NCI-H748 (cell line): ENCODE measurements around the gene ZBED2.

Experiments
- DNase-seq: peaks from one replicate; lab custom pipeline; 2025; ENCODE audit not compliant: unreplicated experiment; lab: John Stamatoyannopoulos, UW

Gene ZBED2

DNA sequence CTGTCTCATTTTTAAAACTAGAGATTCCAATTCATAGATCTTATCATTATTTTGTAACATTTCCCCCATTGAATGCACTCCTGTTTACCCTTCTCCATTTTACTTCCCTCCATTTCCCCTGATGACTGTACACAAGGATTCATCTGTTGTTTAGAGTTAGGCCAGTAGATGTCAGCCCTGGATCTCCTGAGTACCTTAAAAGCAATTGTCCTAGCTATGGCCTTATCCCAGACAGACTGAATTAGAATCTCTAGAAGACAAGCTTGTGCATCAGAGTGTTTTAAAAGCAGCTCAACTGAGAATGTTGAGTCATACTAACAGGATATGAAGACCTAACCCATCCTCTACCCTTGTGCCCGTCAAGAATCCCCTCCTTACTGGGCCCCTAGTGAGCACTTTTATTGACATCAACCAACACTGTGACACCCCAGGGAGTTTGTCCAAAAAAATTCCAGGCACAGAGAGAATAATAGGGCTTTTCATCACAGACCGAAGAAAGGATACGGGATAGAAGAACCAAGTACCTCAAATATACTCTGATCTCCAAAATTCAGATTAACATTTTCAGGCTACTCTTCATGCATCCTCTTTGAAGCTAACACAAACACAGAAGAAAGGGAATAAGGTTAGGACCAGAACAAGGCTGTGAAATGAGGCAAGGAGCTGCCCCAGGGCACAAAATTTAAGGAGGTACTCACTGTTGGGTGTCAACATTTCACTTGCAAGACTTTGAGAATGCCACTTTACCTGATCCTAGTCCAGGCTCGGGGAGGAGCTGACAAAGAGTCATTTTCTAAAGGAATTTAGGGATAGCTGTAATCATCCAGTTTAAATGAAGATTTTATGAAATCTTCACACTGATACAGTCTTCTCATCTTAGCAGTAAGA is 17.1 kb downstream of the ZBED2 start:
- peak; percentile 25 for DNase-seq

DNA sequence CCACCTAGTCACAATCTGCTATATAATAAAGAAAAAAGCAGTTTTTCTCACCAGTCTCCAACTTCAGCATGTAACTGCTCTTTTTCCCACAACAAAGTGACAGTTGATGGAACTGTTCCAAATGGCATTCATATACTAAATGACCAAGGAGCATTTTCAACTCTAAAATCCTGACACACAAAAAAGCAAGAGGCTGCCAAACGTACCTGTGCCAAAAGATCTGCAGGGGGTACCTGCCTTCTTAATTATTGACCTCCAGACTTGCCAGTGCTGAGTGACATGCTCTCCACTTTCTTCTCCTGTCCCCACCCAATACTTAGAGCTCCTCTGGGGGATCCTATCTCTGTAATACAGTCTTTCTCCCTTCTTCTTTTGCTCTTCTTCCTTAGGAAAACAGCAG is 18.0 kb downstream of the ZBED2 start:
- DNase-seq = no peak

DNA sequence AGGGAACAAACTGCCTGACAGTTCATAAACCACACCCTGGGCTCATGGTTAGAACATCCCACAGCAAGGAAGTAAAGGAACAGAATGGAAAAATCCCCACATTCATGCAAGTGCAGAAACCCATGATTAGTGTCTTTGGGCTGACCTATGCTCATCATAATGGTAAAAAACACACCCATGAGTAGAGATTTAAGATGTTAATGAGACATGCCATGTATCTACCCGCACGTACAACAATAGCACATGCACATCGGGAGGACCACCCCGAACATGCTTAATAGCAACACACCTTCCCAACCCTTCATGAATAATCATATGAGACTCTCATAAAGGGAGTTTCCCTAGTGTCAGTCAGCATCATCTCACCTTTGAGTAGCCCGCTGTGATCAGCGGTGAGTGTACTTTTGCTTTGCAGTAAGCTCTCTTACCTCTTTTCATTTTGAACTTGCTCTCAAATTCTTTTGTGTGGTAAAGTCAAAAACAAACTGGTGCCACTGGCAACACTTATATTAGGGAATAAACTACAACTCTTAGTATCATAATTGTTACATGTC is 23.2 kb downstream of the ZBED2 start:
- no peak for DNase-seq

DNA sequence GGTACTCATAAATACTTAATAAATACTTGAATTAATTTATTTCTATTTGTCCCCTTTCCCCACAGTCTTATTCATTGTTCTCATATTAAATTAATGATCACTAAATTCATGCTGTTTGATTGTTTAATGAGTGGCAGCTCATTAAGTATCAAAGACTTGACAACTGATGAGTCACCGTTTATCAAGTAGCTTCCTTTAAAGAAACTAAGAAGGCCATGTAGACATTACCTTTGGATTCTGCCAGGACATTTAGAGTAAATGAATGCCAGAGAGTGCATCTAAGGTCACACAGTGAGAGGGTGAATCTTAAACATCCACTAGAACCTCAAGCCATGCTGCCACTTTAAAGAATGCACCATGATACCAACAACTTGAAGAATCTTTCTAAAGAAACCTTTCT is 23.9 kb downstream of the ZBED2 start:
- DNase-seq = no peak

DNA sequence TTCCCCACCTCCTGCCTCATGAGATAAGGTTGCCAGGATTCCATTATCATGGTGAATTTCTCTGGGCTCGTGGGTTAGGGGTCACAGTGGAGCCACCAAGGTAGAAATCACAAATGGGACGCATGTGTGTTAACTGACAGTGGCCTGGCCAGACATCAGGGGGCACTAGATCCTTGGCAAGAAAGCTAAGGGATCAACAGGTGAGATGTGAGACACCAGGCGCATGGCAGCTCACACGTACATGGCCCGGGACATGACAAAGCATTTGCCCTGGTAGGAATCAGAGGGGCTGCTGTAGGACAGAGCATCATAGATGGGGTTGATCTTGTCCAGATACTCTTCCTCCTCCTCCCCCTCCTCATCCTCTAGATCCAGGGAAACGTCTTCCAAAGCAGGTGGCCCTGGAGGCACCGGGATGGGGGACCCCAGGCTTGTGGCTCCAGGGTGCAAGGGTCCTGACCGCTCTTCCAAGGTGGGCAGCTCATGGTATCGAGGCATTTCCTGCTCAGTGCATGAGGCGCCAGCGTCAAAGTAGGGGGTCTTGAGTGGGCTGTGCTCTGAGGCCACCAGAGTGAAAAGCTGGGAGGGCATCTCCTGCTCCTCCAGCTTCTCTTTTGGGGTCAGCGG is 24.6 kb downstream of the ZBED2 start:
- no peak for DNase-seq

DNA sequence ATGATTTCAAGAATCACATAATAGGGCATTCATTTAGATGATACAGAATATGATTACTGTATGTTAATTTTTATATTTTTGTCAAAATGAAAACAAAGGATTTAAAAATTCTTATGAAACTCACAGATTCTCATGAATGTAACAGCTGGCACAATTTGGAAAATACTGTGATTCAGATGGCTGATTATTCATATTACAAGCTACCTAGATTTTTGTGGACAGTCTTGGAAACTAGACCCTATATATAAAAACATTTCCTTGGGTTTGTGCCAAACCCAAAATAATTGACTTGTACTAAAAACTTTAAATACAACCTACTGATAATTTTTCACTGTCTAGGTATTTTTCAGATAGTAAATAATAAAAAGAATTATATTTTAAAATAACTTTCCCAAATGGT is 26.2 kb downstream of the ZBED2 start:
- no peak for DNase-seq

DNA sequence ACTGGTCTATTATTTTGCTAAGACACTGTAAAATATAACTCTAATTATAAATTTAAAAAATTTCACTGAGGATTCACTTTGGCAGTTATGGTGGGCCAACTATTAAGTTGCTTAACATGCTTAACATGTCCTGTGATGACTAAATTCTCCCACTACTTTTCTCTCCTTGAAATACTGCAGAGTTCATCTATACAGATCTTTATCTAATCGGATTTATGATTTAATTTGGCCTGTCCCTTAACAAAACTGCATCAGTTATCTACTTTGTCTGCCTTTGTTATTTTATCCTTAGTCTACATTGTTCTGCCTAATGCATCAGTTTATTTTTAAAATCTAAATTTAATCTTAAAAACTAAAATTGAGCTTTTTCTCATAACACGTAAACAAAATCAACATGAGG is 26.8 kb downstream of the ZBED2 start:
- DNase-seq = no peak

DNA sequence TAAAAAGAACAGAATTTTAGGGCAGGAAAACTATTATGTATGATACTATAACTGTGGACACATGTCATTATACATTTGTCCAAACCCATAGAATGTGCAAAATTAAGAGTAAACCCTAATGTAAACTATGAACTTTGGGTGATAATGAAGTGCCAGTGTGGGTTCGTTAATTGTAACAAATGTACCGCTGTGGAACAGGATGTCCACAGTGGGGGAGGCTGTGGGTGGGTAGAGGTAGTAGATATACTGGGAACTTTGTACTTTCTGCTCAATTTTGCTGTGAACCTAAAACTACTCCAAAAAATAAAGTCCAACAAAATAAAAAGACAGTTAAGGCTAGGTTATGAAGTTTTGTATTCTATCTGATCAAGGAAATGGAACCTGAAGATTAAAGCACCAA is 28.3 kb downstream of the ZBED2 start:
- DNase-seq = no peak

DNA sequence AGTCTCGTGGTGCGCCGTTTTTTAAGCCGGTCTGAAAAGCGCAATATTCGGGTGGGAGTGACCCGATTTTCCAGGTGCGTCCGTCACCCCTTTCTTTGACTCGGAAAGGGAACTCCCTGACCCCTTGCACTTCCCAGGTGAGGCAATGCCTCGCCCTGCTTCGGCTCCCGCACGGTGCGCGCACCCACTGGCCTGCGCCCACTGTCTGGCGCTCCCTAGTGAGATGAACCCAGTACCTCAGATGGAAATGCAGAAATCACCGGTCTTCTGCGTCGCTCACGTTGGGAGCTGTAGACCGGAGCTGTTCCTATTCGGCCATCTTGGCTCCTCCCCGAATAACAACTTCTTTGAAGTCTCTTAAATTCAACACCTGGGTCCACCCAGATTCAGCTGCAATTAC is 33.2 kb downstream of the ZBED2 start:
- peak; percentile 64 for DNase-seq

DNA sequence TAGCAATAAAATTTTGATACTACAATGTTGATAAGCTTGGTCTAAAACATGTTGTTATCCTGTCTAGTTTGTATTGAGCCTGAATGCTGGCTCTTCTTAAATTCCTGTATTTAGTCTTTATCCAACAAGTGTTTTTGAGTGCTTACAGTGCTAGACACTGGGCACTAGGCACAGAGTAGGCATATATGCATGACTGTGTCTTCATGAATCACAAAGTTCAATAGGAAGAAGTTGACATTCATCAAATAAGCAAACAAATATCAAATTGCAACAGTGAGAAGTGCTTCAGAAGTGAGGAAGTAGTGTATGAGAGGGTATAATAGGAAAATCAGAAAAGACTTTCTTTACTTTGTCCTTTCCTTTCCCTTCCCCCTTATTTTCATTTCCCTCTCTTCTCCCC is 46.4 kb downstream of the ZBED2 start:
- no peak for DNase-seq

DNA sequence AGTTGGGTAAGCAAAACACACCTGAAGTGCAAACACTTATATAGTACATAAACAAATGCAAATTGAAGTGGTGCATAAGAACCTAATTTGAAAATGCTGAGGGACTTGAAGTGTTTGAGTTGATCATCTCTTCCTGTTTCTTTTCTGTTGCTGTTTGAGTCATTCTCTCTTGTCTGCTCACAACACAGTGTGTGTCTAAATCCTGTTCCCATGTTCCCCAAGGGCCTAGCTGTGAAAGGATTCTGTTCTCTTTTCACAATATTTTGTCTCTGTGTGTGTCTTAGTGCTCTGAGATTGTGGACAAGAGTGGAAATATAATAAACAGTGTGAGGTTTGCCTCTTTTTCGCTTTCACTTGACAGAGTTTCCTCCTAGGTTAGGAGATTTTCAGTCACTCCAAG is 47.1 kb downstream of the ZBED2 start:
- no peak for DNase-seq

DNA sequence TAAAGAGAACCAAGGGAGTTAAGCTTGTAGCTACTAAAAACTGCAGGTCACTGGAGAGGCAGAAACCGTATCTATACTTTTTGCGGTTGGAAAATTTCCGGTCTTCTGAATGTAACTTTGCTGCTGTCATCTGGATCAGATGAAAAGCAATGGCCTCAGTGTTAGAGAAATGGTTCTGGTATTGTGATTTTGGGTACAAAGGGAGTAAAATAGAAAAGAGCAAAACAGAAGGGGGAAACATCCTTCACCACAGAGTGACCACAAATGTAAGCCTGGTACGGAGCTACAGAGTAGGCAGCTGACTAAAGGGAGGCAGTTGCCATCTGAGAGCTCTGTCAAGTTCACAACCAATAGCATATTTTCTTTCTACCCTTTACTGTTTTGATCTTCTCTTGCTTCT is 47.5 kb downstream of the ZBED2 start:
- no peak for DNase-seq

DNA sequence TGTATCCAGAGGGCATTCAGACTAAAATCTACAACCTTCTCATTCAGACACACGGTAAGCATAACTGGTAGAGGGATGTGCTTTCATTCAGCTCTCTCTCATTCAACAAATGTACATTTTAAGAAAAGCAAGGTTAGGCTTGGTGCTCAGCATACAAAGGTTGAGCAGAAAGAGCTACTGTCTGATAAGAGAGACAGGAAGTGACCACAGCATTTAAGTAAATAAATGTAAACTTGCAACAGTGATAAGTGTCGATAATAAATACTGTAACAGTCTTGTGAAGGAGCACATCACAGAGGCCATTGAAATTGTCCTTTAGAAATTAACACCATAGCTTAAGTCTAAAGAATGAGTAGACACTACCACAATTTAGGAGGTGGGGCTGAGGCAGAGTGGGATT is 49.8 kb downstream of the ZBED2 start:
- DNase-seq = no peak
